GM12892 (cell line): Measurements from ENCODE around the gene TMEM238.

Experiments
- POLR2A ChIP-seq: IDR thresholded peaks from 2 replicates; pipeline ENCODE4 v1.6.1; 2011; ENCODE audit warnings: low read depth, low read length, control low read depth
- POLR2AphosphoS5 ChIP-seq: IDR thresholded peaks from 2 replicates; pipeline ENCODE4 v1.6.1; 2011; ENCODE audit warnings: low read depth, low read length, control low read depth
- TAF1 ChIP-seq: IDR thresholded peaks from 2 replicates; pipeline ENCODE4 v1.6.1; 2011; ENCODE audit warnings: low read depth, mild to moderate bottlenecking, control low read depth, low read length, borderline replicate concordance

GRCh38 chr19:55424518-55424917 is 40.4 kb upstream of the TMEM238 start:
- TF ChIP-seq POLR2A, result no peak
- no peak for TF ChIP-seq TAF1
- TF ChIP-seq POLR2AphosphoS5, result no peak
